Stimulated activated naive CD8-positive, alpha-beta T cell treated with anti-CD3 and anti-CD28 coated beads, Interleukin-15, Interleukin-2, amounts not matched to agents 100 U/mL and 50 U/mL, for 24 hours (primary cell): ENCODE data around the gene DNAJB13.
"Not testable (repeated sequence)": the region's sequence is repeated elsewhere in the genome, so short reads cannot be mapped to it uniquely, and the experiment has no call there.

Experiments used
- ATAC-seq: fragments of 150-1000 bp; cut with Tn5 transposase; one replicate; pipeline ENCODE4 v1.10.0; 2021
- DNase-seq: peaks from one replicate; pipeline ENCODE4 v3.0.0; 2021

Gene DNAJB13

GRCh38 chr11:73950869-73951710 is at the start of gene DNAJB13:
TSS of gene DNAJB13 (plus strand) at chr11:73951026. CDS start at chr11:73951070, 44 bp downstream.
- ATAC-seq, result peak; percentile 52
- no peak for DNase-seq

- ATAC-seq (no peak), DNase-seq (no peak)
These were observed 48.5 kb upstream of the DNAJB13 start for GRCh38 chr11:73902303-73902702.

- DNase-seq (no peak), ATAC-seq (peak; percentile 81)
These were observed 43.6 kb upstream of the DNAJB13 start for GRCh38 chr11:73907191-73907590.

GRCh38 chr11:73912026-73912425 is 38.8 kb upstream of the DNAJB13 start:
- ATAC-seq (no peak), DNase-seq (no peak)

GRCh38 chr11:73913472-73913871 is 37.4 kb upstream of the DNAJB13 start:
- DNase-seq, result no peak
- no peak for ATAC-seq

GRCh38 chr11:73914284-73914683 is 36.5 kb upstream of the DNAJB13 start:
- no peak for ATAC-seq

GRCh38 chr11:73916435-73916834 is 34.4 kb upstream of the DNAJB13 start:
- peak; percentile 59 for ATAC-seq

More at GRCh38 chr11:73914284-73914683, 36.5 kb upstream of the DNAJB13 start:
- no peak for DNase-seq

GRCh38 chr11:73921180-73921579 is 29.6 kb upstream of the DNAJB13 start:
- ATAC-seq, result no peak

More at GRCh38 chr11:73916435-73916834, 34.4 kb upstream of the DNAJB13 start:
- no peak for DNase-seq

GRCh38 chr11:73929388-73929787 is 21.4 kb upstream of the DNAJB13 start:
- no peak for ATAC-seq
- no peak for DNase-seq

More at GRCh38 chr11:73921180-73921579, 29.6 kb upstream of the DNAJB13 start:
- no peak for DNase-seq

GRCh38 chr11:73931039-73931645 is 19.7 kb upstream of the DNAJB13 start:
- DNase-seq (no peak), ATAC-seq (peak; percentile 28)

- DNase-seq, result no peak
- ATAC-seq, result no peak
These were observed 18.9 kb upstream of the DNAJB13 start for GRCh38 chr11:73931951-73932350.

GRCh38 chr11:73932781-73933180 is 18.0 kb upstream of the DNAJB13 start:
- ATAC-seq (no peak), DNase-seq (no peak)

GRCh38 chr11:73936047-73936446 is 14.8 kb upstream of the DNAJB13 start:
- ATAC-seq, DNase-seq: not testable (repeated sequence)

- ATAC-seq (no peak), DNase-seq (no peak)
These were observed 11.7 kb upstream of the DNAJB13 start for GRCh38 chr11:73939096-73939495.

GRCh38 chr11:73940801-73941570 is 9.8 kb upstream of the DNAJB13 start:
- ATAC-seq (no peak), DNase-seq (no peak)

GRCh38 chr11:73942010-73942409 is 8.8 kb upstream of the DNAJB13 start:
- ATAC-seq (no peak), DNase-seq (no peak)

- ATAC-seq (no peak), DNase-seq (no peak)
These were observed 6.7 kb upstream of the DNAJB13 start for GRCh38 chr11:73944085-73944484.

- no peak for ATAC-seq
- no peak for DNase-seq
These were observed 5.9 kb upstream of the DNAJB13 start for GRCh38 chr11:73944901-73945300.

GRCh38 chr11:73945396-73945795 is 5.4 kb upstream of the DNAJB13 start:
- no peak for ATAC-seq

GRCh38 chr11:73946798-73947458 is 3.9 kb upstream of the DNAJB13 start:
- DNase-seq, result no peak

More at GRCh38 chr11:73945396-73945795, 5.4 kb upstream of the DNAJB13 start:
- no peak for DNase-seq

GRCh38 chr11:73949246-73949645 is 1.6 kb upstream of the DNAJB13 start:
- ATAC-seq, result no peak
- no peak for DNase-seq

More at GRCh38 chr11:73946798-73947458, 3.9 kb upstream of the DNAJB13 start:
- ATAC-seq, result no peak

GRCh38 chr11:73949912-73950311 is 914 bp upstream of the DNAJB13 start:
- DNase-seq, result no peak

More at GRCh38 chr11:73949912-73950311, 914 bp upstream of the DNAJB13 start:
- ATAC-seq, result no peak
